GM19025 (cell line): Measurements from ENCODE around the gene ANKRD13A.
"Not testable (repeated sequence)": the region's sequence is repeated elsewhere in the genome, so short reads cannot be mapped to it uniquely, and the experiment has no call there.

Experiments
- ATAC-seq: cut with Tn5 transposase; IDR thresholded peaks from one replicate; pipeline ENCODE4 v1.9.1; 2021; ENCODE audit warnings: mild to moderate bottlenecking, low read depth, moderate library complexity; ENCODE audit not compliant: unreplicated experiment

ANKRD13A gene

DNA sequence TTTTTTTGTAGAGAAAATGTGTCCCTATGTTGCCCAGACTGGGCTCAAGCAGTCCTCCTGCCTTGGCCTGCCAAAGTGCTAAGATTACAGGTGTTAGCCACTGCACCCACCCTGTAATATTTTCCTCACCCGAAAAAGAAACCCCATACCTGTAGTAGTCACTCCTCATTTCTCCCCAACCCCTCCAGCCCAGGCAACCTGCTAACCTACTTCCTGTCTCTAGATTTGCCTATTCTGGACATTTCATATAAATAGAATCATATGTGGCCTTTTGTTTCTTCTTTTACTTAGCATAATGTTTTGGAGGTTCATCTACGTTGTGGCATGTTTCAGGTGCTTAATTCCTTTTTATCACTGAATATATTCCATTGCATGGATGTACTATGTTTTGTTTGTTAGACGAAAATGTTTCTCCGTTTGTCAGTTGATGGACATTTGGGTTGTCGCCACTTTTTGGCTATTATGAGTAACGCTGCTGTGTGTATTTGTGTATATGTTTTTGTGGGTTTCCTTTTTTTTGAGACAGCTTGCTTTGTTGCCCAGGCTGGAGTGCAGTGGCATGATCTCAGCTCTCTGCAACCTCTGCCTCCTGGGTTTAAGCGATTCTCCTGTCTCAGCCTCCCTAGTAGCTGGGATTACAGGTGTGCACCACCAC, 6.2 kb downstream of the ANKRD13A start:
- peak; percentile 45 for ATAC-seq

DNA sequence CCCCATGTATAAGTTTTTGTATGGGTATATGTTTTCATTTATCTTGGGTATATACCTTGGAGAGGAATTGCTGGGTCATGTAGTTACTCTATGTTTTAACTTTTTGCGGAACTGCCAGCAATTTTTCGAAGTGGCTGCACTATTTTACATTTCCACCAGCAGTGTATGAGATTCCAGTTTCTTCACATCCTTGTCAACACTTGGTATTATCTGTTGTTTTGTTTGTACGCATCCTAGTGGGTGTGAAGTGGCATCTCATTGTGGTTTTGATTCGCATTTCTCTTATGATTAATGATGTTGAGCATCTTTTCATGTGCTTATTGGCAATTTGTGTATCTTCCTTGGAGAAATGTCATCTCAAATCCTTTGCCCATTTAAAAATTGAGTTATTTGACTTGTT, 6.9 kb downstream of the ANKRD13A start:
- no peak for ATAC-seq

DNA sequence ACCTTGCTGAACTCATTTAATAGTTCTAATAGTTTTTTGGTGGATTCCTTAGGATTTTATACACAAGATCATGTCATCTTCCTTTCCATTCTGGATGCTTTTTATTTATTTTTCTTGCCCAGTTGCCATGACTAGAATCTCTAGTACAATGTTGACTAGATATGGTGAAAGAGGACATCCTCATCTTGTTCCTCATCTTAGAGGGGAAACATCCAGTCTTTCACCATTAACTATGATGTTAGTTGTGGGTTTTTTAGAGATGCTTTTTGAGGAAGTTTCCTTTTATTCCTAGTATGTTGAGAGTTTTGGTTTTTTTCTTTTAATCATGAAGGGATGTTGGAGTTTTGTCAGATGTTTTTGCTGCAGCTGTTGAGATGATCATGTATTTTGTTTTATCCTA, 8.7 kb downstream of the ANKRD13A start:
- ATAC-seq = no peak

DNA sequence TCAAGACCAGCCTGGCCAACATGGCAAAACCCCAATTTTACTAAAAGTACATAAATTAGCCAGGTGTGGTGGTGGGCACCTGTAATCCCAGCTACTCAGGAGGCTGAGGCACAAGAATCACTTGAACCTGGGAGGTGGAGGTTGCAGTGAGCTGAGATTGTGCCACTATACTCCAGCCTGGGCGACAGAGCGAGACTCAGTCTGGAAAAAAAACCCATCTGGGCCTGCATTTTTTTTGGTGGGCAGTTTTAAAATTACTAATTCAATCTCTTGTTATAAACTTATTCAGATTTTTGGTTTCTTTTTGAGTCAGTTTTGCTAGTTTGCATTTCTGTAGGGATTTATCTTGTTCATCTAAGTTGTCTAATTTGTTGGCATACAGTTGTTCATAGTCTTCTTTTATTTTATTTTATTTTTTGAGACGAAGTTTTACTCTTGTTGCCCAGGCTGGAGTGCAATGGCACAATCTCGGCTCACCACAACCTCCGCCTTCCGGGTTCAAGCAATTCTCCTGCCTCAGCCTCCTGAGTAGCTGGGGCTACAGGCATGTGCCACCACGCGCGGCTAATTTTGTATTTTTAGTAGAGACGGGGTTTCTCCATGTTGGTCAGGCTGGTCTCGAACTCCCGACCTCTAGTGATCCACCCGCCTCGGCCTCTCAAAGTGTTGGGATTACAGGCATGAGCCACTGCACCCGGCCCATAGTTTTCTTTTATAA, 9.6 kb downstream of the ANKRD13A start:
- not testable (repeated sequence) for ATAC-seq

DNA sequence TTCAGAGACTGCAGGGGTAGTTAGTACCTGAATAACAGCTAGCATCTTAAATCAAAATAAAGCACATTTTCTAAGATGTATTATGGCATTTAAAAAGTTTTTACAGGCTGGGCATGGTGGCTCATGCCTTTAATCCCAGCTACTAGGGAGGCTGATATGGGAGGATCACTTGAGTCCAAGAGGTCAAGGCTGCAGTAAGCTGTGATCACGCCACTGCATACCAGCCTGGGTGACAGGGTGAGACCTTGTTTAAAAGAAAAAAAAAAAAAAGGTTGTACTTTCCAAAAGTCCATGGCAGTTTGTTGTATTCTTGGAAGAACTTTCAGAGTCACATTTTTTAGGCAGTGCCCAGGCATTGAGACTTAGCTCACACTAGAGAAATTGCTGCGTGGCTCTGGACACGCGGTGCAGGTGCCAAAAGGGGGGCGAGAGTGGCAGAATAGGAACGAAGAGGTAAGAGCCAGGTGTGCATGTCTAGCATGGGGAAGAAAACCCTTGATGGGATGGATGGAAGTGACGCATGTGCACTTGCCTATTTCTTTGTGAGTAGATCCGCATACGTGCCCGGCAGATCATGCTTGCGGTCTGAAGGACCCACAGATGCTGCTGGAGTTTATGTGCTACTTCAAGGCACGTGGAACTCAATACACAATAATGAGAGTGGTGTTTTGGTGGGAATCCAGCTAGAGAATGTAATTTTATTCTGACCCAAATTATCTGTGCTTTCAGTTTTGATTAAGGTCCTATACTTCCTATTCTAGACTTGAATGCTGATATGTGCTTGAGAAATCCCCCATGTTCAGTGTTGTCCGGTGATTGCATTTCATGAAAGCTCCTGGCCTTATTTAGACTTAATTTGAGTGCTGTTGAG, 11.9 kb downstream of the ANKRD13A start:
- ATAC-seq = no peak

DNA sequence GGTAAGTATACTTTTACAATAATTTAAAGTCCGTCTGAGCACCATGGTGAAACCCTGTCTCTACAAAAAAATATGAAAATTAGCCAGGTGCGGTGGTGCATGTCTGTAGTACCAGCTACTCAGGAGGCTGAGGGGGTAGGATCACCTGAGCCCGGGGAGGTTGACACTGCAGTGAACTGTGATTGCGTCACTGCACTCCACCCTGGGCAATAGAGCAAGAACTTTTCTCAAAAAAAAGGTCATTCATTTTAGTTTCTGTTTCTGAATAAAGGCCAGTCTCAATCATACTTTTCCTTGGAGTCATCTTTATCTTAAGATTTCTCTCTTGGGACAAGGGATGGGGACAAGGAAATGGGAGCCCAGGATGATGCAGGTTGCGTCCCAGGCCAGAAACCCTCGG, 12.9 kb downstream of the ANKRD13A start:
- ATAC-seq = peak; percentile 42

DNA sequence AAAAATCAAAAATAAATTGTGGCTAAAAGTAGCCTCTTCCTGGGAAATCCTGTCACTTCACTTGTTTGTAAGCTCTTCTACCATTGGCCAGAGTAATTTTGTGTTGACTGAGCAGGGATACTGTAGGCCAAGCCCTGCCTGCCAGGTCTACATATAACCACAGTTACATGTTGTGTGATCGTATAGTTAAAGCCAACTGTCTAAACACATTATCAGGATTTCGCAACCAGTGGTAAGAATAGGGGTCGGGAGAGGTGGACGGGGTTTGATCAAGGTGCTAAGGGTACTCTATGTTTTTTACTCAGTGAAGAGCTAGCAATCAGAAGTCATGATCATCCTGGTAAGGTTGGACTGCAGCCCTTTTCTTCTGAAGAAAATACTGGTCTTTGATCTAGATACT, 13.4 kb downstream of the ANKRD13A start:
- no peak for ATAC-seq

DNA sequence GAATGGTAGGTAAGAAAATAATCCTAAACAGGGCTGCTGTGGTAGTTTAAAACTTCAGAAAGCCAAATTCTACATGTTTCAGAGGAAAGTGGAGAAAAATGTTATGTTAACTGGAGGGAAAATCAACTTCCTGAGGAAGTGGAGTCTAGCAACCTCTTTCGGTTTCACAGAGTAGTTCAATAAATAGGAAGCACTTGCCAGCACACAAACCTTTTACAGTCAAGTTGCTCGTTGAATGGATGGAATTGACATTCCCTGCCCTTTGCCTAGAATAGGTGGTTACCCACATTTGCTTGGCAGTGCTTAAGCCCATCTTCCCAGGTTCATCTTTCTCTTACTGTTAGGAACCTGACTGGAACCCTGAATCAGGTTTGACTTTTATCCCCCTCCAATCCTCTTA, 15.9 kb downstream of the ANKRD13A start:
- ATAC-seq = no peak

DNA sequence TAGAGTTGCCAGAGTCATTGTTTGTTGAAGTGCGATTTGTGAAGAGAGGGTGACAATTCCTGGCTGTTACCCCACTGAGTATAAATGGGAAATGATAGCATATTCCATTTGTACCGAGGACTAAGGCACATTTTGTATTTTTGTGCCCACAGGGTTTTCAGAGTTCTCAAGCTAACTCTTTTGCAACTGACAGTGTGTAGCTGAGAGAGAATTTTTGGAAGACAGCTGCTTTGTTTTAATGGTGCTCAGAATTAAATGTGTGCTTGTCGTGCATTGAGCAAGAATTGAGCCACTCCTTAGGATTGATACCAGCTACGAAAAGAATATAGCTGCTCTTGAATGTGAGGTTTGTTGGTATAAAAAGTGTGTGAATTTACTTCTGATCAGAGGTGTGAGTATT, 21.7 kb downstream of the ANKRD13A start:
- no peak for ATAC-seq

DNA sequence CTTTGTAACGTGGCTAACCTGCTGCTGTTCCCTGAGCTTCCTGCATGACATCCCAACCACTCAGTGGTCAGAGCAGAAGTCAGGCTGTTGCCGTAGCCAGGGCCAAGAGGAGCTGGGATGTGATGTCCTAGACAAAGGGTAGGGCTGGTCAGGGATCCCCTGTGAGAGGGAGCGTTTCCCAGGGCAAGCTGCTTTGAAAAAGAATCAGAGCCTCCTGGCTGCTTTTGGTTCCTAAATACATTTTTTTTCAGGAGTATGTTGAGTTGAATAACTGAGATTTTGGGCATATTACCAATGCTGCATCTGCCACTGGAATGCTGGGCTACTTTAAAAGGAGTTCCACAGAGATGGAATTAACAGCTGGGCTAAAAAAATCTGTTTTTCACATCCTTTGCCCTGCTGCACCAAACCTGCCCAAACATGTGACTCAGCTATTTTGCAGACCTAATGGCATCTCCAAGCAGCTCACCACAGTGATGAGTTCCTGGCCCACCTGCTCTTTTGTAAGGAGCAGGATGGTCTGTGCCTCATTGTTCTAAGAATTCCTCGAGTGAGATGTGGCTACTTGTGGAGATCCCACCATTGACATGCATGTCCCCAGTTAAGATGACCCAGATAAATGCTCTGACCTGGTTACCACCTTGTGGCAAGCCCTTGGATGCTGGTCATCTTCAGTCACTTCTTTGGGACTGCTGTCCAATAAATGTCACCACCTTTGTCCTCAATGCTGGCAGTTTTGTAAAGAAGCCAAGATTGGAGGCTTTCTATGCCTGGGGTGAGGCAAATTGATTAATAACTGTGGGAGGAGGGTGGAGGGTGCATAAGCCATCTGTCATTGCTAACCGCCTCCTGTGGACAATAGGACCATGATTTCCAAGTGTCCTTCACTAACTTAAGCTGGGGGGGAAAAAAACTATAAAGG, 24.1 kb downstream of the ANKRD13A start:
- ATAC-seq = no peak

DNA sequence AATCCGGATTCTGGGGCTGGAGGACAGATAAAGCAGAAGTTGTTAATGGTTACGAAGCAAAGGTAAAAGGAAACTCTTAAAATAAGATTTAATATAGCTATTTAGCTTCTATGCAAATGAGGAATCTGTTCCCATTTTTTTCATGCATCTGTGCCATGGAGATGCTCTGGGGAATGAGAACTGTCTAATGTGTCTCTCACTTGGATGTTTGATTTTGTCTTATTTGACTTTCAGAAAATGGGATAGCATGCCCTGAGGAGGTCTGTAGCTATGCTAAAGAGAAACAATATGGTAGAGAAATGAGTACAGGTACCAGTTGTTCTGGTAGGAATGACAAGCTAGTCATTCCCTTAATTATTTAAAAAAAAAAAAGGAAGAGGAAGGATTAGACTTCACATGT, 24.8 kb downstream of the ANKRD13A start:
- no peak for ATAC-seq

DNA sequence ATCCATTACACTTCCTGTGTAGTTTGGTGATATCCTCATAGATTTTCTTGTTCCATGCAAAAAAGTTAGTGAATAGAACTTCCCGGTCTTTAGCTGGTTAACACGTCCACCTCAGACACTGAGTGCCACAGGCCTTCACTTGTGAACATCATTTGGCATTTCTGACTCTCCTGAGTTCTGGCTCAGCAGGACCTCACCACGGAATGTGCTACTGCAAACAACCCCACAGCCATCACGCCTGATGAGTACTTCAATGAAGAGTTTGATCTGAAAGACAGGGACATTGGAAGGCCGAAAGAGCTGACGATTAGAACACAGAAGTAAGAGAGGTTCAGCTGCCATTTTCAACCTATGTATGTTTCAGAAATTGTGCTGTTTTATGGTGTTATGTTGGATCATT, 29.1 kb downstream of the ANKRD13A start:
- no peak for ATAC-seq

DNA sequence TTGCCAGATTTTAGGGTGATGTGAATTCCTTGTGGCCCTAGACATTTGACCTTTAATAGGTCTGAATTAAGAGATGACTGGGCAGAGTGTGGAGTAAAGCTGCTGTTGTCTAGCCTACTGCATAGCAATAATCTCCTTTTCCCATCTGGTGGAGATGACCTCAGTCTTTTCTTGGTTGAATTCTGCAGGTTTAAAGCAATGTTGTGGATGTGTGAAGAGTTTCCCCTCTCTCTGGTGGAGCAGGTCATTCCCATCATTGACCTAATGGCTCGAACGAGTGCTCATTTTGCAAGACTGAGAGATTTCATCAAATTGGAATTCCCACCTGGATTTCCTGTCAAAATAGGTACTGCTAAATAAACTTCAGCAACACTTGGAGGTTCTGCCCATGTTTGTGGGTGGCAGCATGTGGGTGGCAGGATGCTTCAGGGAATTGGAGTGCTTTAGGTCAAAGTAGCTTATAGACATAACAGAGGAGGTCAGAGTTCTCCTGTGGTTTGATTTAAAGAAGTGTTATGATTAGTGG, 30.1 kb downstream of the ANKRD13A start:
- no peak for ATAC-seq

DNA sequence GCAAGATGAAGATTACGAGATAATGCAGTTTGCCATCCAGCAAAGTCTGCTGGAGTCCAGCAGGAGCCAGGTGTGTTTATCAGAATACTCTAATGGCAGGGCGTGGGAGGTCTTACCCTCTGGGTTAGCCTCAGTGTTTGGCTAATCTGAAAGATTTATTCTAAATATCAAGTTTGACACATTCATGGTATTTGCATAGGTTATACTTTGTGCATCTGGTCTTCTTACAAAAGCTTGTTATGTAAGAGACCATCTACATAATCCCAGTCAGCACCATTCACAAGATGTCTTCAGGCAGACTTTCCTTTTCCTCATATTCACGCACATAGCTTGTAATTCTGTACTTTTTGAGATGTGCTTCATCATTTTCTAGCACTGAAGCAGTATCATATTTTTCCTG, 34.7 kb downstream of the ANKRD13A start:
- no peak for ATAC-seq

DNA sequence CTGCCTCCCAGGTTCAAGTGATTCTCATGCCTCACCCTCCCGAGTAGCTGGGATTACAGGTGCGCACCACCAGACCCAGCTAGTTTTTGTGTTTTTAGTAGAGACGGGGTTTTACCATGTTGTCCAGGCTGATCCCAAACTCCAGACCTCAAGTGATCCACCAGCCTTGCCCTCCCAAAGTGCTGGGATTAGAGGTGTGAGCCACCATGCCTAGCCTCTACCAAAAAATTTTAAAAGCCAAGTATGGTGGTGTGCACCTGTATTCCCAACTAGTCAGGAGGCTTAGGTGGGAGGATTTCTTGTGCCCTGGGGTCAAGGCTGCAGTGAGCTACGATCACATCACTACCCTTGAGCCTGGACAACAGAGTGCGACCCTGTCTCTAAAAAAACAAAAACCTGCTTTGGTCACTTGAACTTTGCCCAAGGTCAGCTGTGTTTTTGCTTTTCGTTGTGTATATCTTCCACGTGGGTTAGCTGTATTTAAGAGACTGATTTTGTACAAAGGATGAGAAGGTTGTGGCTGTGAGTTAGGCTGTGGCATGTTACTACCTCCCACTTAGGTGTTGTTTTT, 36.4 kb downstream of the ANKRD13A start:
- ATAC-seq = no peak

DNA sequence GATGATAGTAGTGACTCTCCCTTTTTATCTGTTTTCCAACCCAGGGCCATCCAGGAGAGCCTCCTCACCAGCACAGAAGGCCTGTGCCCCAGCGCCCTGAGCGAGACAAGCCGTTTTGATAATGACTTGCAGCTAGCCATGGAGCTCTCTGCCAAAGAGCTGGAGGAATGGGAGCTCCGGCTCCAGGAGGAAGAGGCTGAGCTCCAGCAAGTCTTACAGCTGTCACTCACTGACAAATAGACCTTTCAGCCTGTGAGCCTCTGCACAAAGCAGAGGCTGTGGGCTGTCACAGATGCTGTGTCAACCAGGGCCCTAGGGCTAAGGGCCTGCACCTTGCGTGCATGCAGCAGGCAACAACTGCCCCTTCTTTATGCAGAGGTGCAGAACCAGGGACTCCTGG, 38.1 kb downstream of the ANKRD13A start:
- ATAC-seq = no peak

DNA sequence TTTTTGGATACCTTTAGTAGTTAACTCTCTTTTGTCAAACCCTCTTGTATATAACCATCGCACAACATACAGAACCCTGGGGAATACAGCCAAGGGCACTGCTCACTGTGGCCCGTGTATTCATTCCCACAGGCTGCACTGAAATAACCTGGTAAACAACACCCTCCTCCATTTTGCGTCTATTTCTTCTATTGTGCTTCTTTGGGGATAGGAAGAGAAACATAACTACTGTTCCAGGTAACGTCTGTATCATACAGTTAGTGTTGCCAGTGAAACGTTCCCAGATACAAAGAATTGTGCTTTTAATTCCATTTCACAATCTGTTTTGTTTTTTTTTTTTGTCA, 39.5 kb downstream of the ANKRD13A start:
- ATAC-seq = no peak

DNA sequence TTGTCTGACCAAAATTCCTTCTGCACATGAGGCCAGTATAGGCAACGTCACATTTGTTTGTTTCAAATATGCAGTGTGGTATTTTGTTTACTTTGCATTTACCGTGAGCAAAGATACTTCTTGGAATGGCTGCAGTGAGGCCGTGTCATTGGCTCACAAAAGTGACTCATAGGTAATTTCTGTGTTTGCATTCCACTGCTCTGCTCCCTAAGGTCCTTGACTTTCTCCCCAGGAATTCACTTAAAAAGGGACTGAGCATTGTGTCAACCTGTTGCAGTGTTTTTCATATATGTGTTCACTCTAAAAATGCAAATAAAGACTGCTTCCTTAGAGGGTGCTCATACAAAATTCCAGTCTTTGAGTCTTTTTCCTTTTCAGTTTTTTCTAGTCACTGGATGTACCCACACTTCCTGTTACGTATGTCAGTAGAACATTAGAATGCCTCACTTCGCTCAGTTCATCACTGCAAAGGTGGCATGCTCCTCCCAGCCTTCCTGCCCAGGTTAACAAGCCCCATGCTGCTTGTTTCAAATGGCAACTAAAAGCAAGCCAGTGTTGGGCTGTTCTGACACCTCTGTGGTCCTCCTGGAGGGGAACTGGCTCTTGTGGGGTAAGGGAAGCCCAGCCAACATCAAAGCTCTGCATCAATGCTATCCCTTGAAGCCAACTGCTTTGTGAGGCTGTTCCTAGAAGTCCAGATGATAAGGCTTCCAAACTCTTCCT, 40.0 kb downstream of the ANKRD13A start:
- no peak for ATAC-seq

DNA sequence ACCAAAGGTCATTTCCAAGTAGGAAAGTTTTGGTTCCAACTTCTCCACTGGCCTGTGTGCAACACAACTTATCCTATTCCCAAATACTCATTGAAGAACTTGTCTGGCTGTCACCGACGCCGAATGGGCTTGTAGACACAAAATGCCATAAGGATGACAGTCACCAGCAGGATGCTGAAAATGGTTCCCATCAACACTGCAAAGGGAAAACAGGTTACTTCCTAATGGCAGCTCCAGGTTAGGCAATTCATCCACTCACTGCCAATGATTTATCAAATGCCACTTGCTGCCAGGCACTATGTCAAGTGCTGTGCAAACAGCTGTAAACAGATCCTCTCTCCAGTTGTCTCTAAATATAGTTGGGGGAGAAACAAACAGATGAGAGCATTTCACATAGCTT, 43.0 kb downstream of the ANKRD13A start:
- ATAC-seq = no peak
